ENCODE data around the gene FAM53B. TPM values are rescaled to one million over a fixed set of nuclear protein-coding genes. Genes with fewer than 3 reads are reported as not detected.

FAM53B gene
- total RNA-seq, 1 experiment from 2014 or later, result 9.8 TPM

- Histone ChIP-seq H3K4me2 (no peak overlapping the region), H3K9me2 (ENCODE audit: insufficient read depth) (no peaks in the 10 kb centered on the region), H3K79me2 (ENCODE audit: low read depth) (no peaks in the 10 kb centered on the region), H3K4me3 (no peak overlapping the region), H3K27me3 (ENCODE audit: insufficient read depth, low read depth) (no peaks in the 10 kb centered on the region), H2AFZ (no peak overlapping the region), H3K27ac (no peak overlapping the region), H3K36me3 (ENCODE audit: low read depth) (no peaks in the 10 kb centered on the region), H3F3A (ENCODE audit: insufficient read depth, low read depth) (no peaks in the 10 kb centered on the region), H4K20me1 (ENCODE audit: insufficient read depth) (no peaks in the 10 kb centered on the region), H3K4me1 (replicated peaks; ENCODE audit: insufficient read depth) (no peaks in the 10 kb centered on the region), H3K9me3 (ENCODE audit: insufficient read depth, low read depth) (no peaks in the 10 kb centered on the region)
- POLR2A ChIA-PET (ENCODE audit: unreplicated experiment), result no interaction called here
- no TSS peak for BruUV-seq (replicated peaks)
- CTCF ChIA-PET, result no interaction called here
- TF ChIP-seq CTCF (conservative IDR thresholded peaks at IDR 0.05), result no peak
- TF ChIP-seq EZH2 (IDR thresholded peaks at IDR 0.05; ENCODE audit: low read depth), result no peak
- intact Hi-C loops (cut with micrococcal nuclease; ENCODE audit: unreplicated experiment), result no loop called here
- DNase-seq, result no peak
These were observed 46.2 kb downstream of the FAM53B start for GRCh38 chr10:124697837-124698544.

- no peaks in the 10 kb centered on the region for H3F3A ChIP-seq (ENCODE audit: insufficient read depth, low read depth)
- H3K9me2 ChIP-seq (ENCODE audit: insufficient read depth), result no peaks in the 10 kb centered on the region
- POLR2A ChIA-PET (ENCODE audit: unreplicated experiment), result no interaction called here
- DNase-seq, result no peak
- intact Hi-C loops (cut with micrococcal nuclease; ENCODE audit: unreplicated experiment), result no loop called here
- CTCF ChIA-PET, result no interaction called here
- H3K27me3 ChIP-seq (ENCODE audit: insufficient read depth, low read depth), result no peaks in the 10 kb centered on the region
- H3K4me3 ChIP-seq, result no peak overlapping the region
- no peaks in the 10 kb centered on the region for H3K9me3 ChIP-seq (ENCODE audit: insufficient read depth, low read depth)
- no peak overlapping the region for H2AFZ ChIP-seq
- no peaks in the 10 kb centered on the region for H4K20me1 ChIP-seq (ENCODE audit: insufficient read depth)
- BruUV-seq (replicated peaks), result no TSS peak
- no peaks in the 10 kb centered on the region for H3K79me2 ChIP-seq (ENCODE audit: low read depth)
- H3K36me3 ChIP-seq (ENCODE audit: low read depth), result no peaks in the 10 kb centered on the region
- H3K4me1 ChIP-seq (replicated peaks; ENCODE audit: insufficient read depth), result no peaks in the 10 kb centered on the region
- H3K4me2 ChIP-seq, result no peak overlapping the region
- no peak overlapping the region for H3K27ac ChIP-seq
- TF ChIP-seq CTCF (conservative IDR thresholded peaks at IDR 0.05), result no peak
- no peak for TF ChIP-seq EZH2 (IDR thresholded peaks at IDR 0.05; ENCODE audit: low read depth)
These were observed 46.7 kb downstream of the FAM53B start for GRCh38 chr10:124697443-124697836.

GRCh38 chr10:124696446-124697392 lies 47.5 kb downstream of the FAM53B start:
- no peak for DNase-seq
- POLR2A ChIA-PET (ENCODE audit: unreplicated experiment), result no interaction called here
- intact Hi-C loops (cut with micrococcal nuclease; ENCODE audit: unreplicated experiment), result no loop called here
- Histone ChIP-seq H3K9me3 (ENCODE audit: insufficient read depth, low read depth) (no peaks in the 10 kb centered on the region), H3K4me3 (no peak overlapping the region), H3K27me3 (ENCODE audit: insufficient read depth, low read depth) (no peaks in the 10 kb centered on the region), H3K4me2 (no peak overlapping the region), H3K36me3 (ENCODE audit: low read depth) (no peaks in the 10 kb centered on the region), H3K4me1 (replicated peaks; ENCODE audit: insufficient read depth) (no peaks in the 10 kb centered on the region), H4K20me1 (ENCODE audit: insufficient read depth) (no peaks in the 10 kb centered on the region), H3K79me2 (ENCODE audit: low read depth) (no peaks in the 10 kb centered on the region), H3K9me2 (ENCODE audit: insufficient read depth) (no peaks in the 10 kb centered on the region), H3F3A (ENCODE audit: insufficient read depth, low read depth) (no peaks in the 10 kb centered on the region), H3K27ac (no peak overlapping the region), H2AFZ (no peak overlapping the region)
- CTCF ChIA-PET, result no interaction called here
- BruUV-seq (replicated peaks), result no TSS peak
- TF ChIP-seq CTCF (conservative IDR thresholded peaks at IDR 0.05) (no peak), EZH2 (IDR thresholded peaks at IDR 0.05; ENCODE audit: low read depth) (no peak)
